Measurements from ENCODE around the gene PTPN20.
"Not testable (repeated sequence)": the region's sequence is repeated elsewhere in the genome, so short reads cannot be mapped to it uniquely, and the experiment has no call there.

DNA sequence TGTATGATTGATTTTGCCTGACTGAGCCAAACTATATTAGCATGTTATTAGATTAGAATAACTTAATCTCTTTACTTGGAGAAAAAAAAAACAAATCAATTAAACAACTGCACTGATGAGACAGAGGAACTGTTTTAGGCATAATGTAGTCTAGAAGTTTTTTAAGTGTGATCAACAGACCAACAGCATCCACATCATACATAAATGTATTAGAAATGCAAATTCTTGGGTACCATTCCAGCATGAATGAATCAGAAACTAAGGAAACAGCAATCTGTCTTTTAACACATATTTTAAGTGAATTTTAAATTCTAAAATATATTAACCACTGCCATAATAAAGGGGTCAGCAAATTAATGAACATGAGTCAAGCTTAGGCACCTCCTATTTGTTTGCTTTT is 41.5 kb upstream of the PTPN20 start:
- not testable (repeated sequence) for TF ChIP-seq FOXP2 (optimal IDR thresholded peaks at IDR 0.05; ENCODE audit: control extremely low read depth, extremely low read length, insufficient read depth); EZH2 (IDR thresholded peaks at IDR 0.05)
